ENCODE measurements around the gene AGBL1. TPM values are rescaled to one million over a fixed set of nuclear protein-coding genes. Genes with fewer than 3 reads are reported as not detected.

The AGBL1 gene
- total RNA-seq, 1 experiment from 2014 or later = not detected

DNA sequence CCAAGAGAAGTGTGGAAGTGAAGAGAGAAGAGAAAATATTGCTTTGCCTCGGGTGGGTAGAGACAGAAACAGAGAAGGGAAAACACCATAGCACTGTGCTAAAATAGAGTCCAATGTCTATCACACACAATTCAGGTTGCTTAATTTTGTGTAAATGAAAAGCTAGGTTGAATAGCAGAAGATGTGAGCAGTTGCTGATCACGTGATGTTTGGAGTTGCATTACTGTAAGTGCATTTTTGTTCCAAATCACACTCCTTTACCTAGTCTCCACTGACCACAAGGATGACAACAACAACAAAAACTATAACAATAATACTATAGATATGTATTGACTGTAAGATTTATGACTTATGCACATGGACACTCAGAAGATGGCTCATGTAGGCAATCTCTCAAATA is 683.2 kb downstream of the AGBL1 start:
- Histone ChIP-seq H3K36me3 (ENCODE audit: insufficient read depth, low read length, poor library complexity, severe bottlenecking) (no peaks in the 10 kb centered on the region), H3K4me1 (ENCODE audit: insufficient read depth, low read length, poor library complexity, severe bottlenecking) (no peaks in the 10 kb centered on the region), H3K27me3 (replicated peaks; ENCODE audit: insufficient read depth, low read depth, low read length, poor library complexity) (no peaks in the 10 kb centered on the region), H3K4me3 (ENCODE audit: low read depth, low read length, poor library complexity, severe bottlenecking) (no peak overlapping the region), H3K27ac (ENCODE audit: low read depth, low read length, poor library complexity, severe bottlenecking) (no peak overlapping the region), H3K9me3 (ENCODE audit: low read depth, low read length, poor library complexity, severe bottlenecking) (no peaks in the 10 kb centered on the region)
- TF ChIP-seq, protein P1, sequence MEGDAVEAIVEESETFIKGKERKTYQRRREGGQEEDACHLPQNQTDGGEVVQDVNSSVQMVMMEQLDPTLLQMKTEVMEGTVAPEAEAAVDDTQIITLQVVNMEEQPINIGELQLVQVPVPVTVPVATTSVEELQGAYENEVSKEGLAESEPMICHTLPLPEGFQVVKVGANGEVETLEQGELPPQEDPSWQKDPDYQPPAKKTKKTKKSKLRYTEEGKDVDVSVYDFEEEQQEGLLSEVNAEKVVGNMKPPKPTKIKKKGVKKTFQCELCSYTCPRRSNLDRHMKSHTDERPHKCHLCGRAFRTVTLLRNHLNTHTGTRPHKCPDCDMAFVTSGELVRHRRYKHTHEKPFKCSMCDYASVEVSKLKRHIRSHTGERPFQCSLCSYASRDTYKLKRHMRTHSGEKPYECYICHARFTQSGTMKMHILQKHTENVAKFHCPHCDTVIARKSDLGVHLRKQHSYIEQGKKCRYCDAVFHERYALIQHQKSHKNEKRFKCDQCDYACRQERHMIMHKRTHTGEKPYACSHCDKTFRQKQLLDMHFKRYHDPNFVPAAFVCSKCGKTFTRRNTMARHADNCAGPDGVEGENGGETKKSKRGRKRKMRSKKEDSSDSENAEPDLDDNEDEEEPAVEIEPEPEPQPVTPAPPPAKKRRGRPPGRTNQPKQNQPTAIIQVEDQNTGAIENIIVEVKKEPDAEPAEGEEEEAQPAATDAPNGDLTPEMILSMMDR (conservative IDR thresholded peaks at IDR 0.05; ENCODE audit: low read depth, low read length) = no peak
- no peak for TF ChIP-seq EZH2 (IDR thresholded peaks at IDR 0.05; ENCODE audit: borderline replicate concordance, low read depth, low read length, poor library complexity, severe bottlenecking)
- no peak for DNase-seq (ENCODE audit: low spot score)
- BruUV-seq (replicated peaks) = no TSS peak
- CTCF ChIA-PET = no interaction called here
- intact Hi-C loops (cut with micrococcal nuclease; ENCODE audit: unreplicated experiment) = no loop called here
- POLR2A ChIA-PET (ENCODE audit: low non-redundant PET) = no interaction called here

GRCh38 chr15:86764021-86764420 is 684.4 kb downstream of the AGBL1 start:
- Histone ChIP-seq H3K9me3 (ENCODE audit: low read depth, low read length, poor library complexity, severe bottlenecking) (no peaks in the 10 kb centered on the region), H3K36me3 (ENCODE audit: insufficient read depth, low read length, poor library complexity, severe bottlenecking) (no peaks in the 10 kb centered on the region), H3K4me3 (ENCODE audit: low read depth, low read length, poor library complexity, severe bottlenecking) (no peak overlapping the region), H3K4me1 (ENCODE audit: insufficient read depth, low read length, poor library complexity, severe bottlenecking) (no peaks in the 10 kb centered on the region), H3K27ac (ENCODE audit: low read depth, low read length, poor library complexity, severe bottlenecking) (no peak overlapping the region), H3K27me3 (replicated peaks; ENCODE audit: insufficient read depth, low read depth, low read length, poor library complexity) (no peaks in the 10 kb centered on the region)
- ChIA-PET CTCF (no interaction called here), POLR2A (ENCODE audit: low non-redundant PET) (no interaction called here)
- no peak for DNase-seq (ENCODE audit: low spot score)
- intact Hi-C loops (cut with micrococcal nuclease; ENCODE audit: unreplicated experiment) = no loop called here
- BruUV-seq (replicated peaks) = no TSS peak
- no peak for TF ChIP-seq EZH2 (IDR thresholded peaks at IDR 0.05; ENCODE audit: borderline replicate concordance, low read depth, low read length, poor library complexity, severe bottlenecking)
- TF ChIP-seq, protein P1 (conservative IDR thresholded peaks at IDR 0.05; ENCODE audit: low read depth, low read length) = no peak

DNA sequence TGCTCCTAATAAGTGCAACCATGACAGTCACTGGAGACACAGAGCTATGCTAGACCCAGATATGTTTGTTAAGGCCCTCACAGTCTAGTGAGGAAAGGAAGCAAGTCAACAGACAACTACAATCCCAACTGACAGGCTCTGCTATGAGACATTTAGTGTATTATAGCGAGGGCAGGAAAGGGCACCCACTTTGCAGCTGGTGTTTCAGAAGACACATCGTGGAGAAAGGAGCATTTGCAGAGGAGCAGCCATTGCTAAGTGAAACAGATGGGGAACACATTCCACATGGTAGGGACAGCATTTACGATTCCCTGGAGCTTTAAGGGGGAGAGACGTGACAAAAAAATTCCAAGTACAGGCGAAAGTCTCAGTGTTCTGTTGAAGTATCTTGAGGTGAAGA is 685.6 kb downstream of the AGBL1 start:
- intact Hi-C loops (cut with micrococcal nuclease; ENCODE audit: unreplicated experiment) = no loop called here
- H3K9me3 ChIP-seq (ENCODE audit: low read depth, low read length, poor library complexity, severe bottlenecking) = no peaks in the 10 kb centered on the region
- no peak overlapping the region for H3K4me3 ChIP-seq (ENCODE audit: low read depth, low read length, poor library complexity, severe bottlenecking)
- TF ChIP-seq EZH2 (IDR thresholded peaks at IDR 0.05; ENCODE audit: borderline replicate concordance, low read depth, low read length, poor library complexity, severe bottlenecking) = no peak
- TF ChIP-seq, protein P1 (conservative IDR thresholded peaks at IDR 0.05; ENCODE audit: low read depth, low read length) = no peak
- H3K27ac ChIP-seq (ENCODE audit: low read depth, low read length, poor library complexity, severe bottlenecking) = no peak overlapping the region
- no peaks in the 10 kb centered on the region for H3K4me1 ChIP-seq (ENCODE audit: insufficient read depth, low read length, poor library complexity, severe bottlenecking)
- no peak for DNase-seq (ENCODE audit: low spot score)
- H3K36me3 ChIP-seq (ENCODE audit: insufficient read depth, low read length, poor library complexity, severe bottlenecking) = no peaks in the 10 kb centered on the region
- no peaks in the 10 kb centered on the region for H3K27me3 ChIP-seq (replicated peaks; ENCODE audit: insufficient read depth, low read depth, low read length, poor library complexity)
- POLR2A ChIA-PET (ENCODE audit: low non-redundant PET) = no interaction called here
- BruUV-seq (replicated peaks) = no TSS peak
- CTCF ChIA-PET = no interaction called here
